HepG2 (cell line): ENCODE data around the gene PTPN5. TPM values are rescaled to one million over a fixed set of nuclear protein-coding genes. Genes with fewer than 3 reads are reported as not detected.

Experiments used
- ATAC-seq: fragments of 200-7000 bp; cut with Tn5 transposase; 3 replicates; pipeline ENCODE4 v1.9.1; 2020; ENCODE audit warnings: mild to moderate bottlenecking, moderate library complexity
- BruUV-seq: library from RNA; stranded (reverse); fragments of 400-500 nt; replicated peaks from 2 replicates; lab custom pipeline; 2021; lab: Mats Ljungman, UMichigan
- CTCF ChIA-PET: fragments of 300-600 bp; formaldehyde crosslinking; extraction: SDS; loops from one replicate; lab custom pipeline; 2021; ENCODE audit warnings: low total read pairs, inconsistent platforms, low intra/inter-chr PET ratio; lab: Yijun Ruan, JAX
- POLR2A ChIA-PET: fragments of 350-600 bp; sonication (Branson Sonifier 250); formaldehyde crosslinking; loops from one replicate; lab custom pipeline; 2020; ENCODE audit warnings: antibody characterized with exemption, inconsistent platforms; lab: Yijun Ruan, JAX
- DNase-seq: peaks from one replicate; pipeline ENCODE4 v3.0.0-alpha.2; 2015; ENCODE audit warnings: low spot score
- FAIRE-seq: peaks from 3 replicates; lab custom pipeline; 2011; peaks lifted over from hg19 to GRCh38; lab: Jason Lieb, UNC
- H2AFZ ChIP-seq: one replicate; pipeline ENCODE4 v1.6.1; 2011; ENCODE audit warnings: low read length, inconsistent platforms
- H3K27ac ChIP-seq: fragments of 300-600 bp; 3 replicates; pipeline ENCODE4 v1.8.0; 2011; ENCODE audit warnings: mixed run types, mild to moderate bottlenecking, mixed read lengths, low read length, inconsistent platforms; ENCODE audit not compliant: insufficient read depth; ENCODE audit errors: extremely low read length
- H3K27me3 ChIP-seq, 2 experiments: fragments of 200-600 bp in 1 of 2; 2 replicates in 1 of 2; 3 replicates in 1 of 2; pipeline versions ENCODE4 v1.6.0 to v1.8.0; 2011; ENCODE audit warnings: low read length in 2 of 2, mild to moderate bottlenecking in 2 of 2, moderate library complexity in 2 of 2, inconsistent platforms in 1 of 2; ENCODE audit not compliant: insufficient read depth in 2 of 2, control insufficient read depth in 1 of 2
- H3K36me3 ChIP-seq, 2 experiments: fragments of 200-600 bp in 1 of 2; replicated peaks in 1 of 2; 2 replicates in 1 of 2; 3 replicates in 1 of 2; pipeline versions ENCODE4 v1.5.1 to v1.8.0; 2011; ENCODE audit warnings: low read length in 2 of 2, inconsistent platforms in 1 of 2; ENCODE audit not compliant: insufficient read depth in 2 of 2, control insufficient read depth in 1 of 2
- H3K4me1 ChIP-seq: 2 replicates; pipeline ENCODE4 v1.5.1; 2012; ENCODE audit warnings: low read length, inconsistent platforms; ENCODE audit not compliant: insufficient read depth
- H3K4me2 ChIP-seq: 2 replicates; pipeline ENCODE4 v1.6.0; 2011; ENCODE audit warnings: low read depth, low read length, inconsistent platforms
- H3K4me3 ChIP-seq, 3 experiments: fragments of 200-600 bp in 1 of 3; sonication (generic), shearing (Covaris generic) in 1 of 3; replicated peaks in 1 of 3; 2 replicates each; pipeline ENCODE4 v1.5.1; 2011 to 2016; ENCODE audit warnings: low read length in 3 of 3, inconsistent platforms in 2 of 3, low read depth in 2 of 3, mild to moderate bottlenecking in 2 of 3, control low read depth in 1 of 3, mixed read lengths in 1 of 3; ENCODE audit not compliant: insufficient read depth in 1 of 3
- H3K79me2 ChIP-seq: one replicate; pipeline ENCODE4 v1.6.1; 2011; ENCODE audit warnings: low read length, inconsistent platforms; ENCODE audit not compliant: insufficient read depth
- H3K9ac ChIP-seq: 2 replicates; pipeline ENCODE4 v1.6.0; 2011; ENCODE audit warnings: mild to moderate bottlenecking, low read depth, low read length, inconsistent platforms; ENCODE audit not compliant: insufficient read depth
- H3K9me3 ChIP-seq: 2 replicates; pipeline ENCODE4 v1.5.1; 2012; ENCODE audit warnings: mild to moderate bottlenecking, low read length
- H4K20me1 ChIP-seq: 2 replicates; pipeline ENCODE4 v1.6.0; 2011; ENCODE audit warnings: inconsistent platforms, mild to moderate bottlenecking, low read length, moderate library complexity; ENCODE audit not compliant: insufficient read depth
- ATRX ChIP-seq: sonication (generic); formaldehyde crosslinking; IDR thresholded peaks from 2 replicates; pipeline ENCODE4 v1.4.0; 2020; ENCODE audit warnings: missing genetic modification reagents, borderline replicate concordance
- FOXA3 ChIP-seq: IDR thresholded peaks from 2 replicates; pipeline ENCODE4 v1.6.1; 2016; ENCODE audit warnings: missing genetic modification reagents, missing compliant biosample characterization
- ZIK1 ChIP-seq: sonication (generic); formaldehyde crosslinking; IDR thresholded peaks from 2 replicates; pipeline ENCODE4 v1.5.0; 2020; ENCODE audit warnings: mild to moderate bottlenecking, low read depth, missing genetic modification reagents, borderline replicate concordance
- ZNF431 ChIP-seq: sonication (generic); formaldehyde crosslinking; IDR thresholded peaks from 2 replicates; pipeline ENCODE4 v1.9.0; 2022; ENCODE audit warnings: missing genetic modification reagents, low read depth, mild to moderate bottlenecking, borderline replicate concordance
- ZNF660 ChIP-seq: sonication (generic); formaldehyde crosslinking; IDR thresholded peaks from 2 replicates; pipeline ENCODE4 v1.5.1; 2020; ENCODE audit warnings: mild to moderate bottlenecking, low read depth, missing genetic modification reagents, borderline replicate concordance
- WGBS: methylation state at CpG from one replicate; pipeline ENCODE4 v1.1.6; 2017; ENCODE audit warnings: low lambda C conversion rate; 5-methylcytosine and 5-hydroxymethylcytosine counted together
- in situ Hi-C: cut with HindIII; loops from 2 replicates; pipeline ENCODE4 v1.10.0; 2017; ENCODE audit warnings: low pct_unique_long_range_greater_than_20kb; ENCODE audit not compliant: extremely low pct_ligation_motif_present
- intact Hi-C: fragments of 100-400 bp; cut with micrococcal nuclease; formaldehyde crosslinking; loops from one replicate; pipeline ENCODE4 v1.10.0; 2022; ENCODE audit not compliant: unreplicated experiment
- polyA plus RNA-seq, 8 experiments: library from polyadenylated mRNA; depleted of rRNA in 3 of 8; stranded (reverse) in 7 of 8; unstranded in 1 of 8; fragments of >200 nt; fragmentation: Illumina TruSeq in 4 of 8; extraction: Trizol in 4 of 8; gene quantifications; 2 replicates each; pipeline versions ENCODE4 v1.2.1 to v1.2.3, GENCODE V29; 2011 to 2016; ENCODE audit warnings: low read depth in 4 of 8, missing spikeins in 1 of 8, mixed read lengths in 1 of 8; ENCODE audit not compliant: insufficient read depth in 1 of 8
- total RNA-seq, 5 experiments: library from RNA; depleted of rRNA; stranded (reverse); fragments of >200 nt; fragmentation: Illumina TruSeq; extraction: Trizol; gene quantifications; 2 replicates each; pipeline ENCODE4 v1.2.3, GENCODE V29; 2016; ENCODE audit warnings: low read depth in 1 of 5
- TF ChIP-seq, protein P1 (sequence below): sonication (generic); formaldehyde crosslinking; IDR thresholded peaks from 2 replicates; pipeline ENCODE4 v1.4.0; 2020; ENCODE audit warnings: mild to moderate bottlenecking, missing genetic modification reagents

The PTPN5 gene
- total and polyA plus RNA-seq, 2 of the 13 experiments (the other 11 are each of a cell fraction or from before 2014, with no cell fraction given): not detected

DNA sequence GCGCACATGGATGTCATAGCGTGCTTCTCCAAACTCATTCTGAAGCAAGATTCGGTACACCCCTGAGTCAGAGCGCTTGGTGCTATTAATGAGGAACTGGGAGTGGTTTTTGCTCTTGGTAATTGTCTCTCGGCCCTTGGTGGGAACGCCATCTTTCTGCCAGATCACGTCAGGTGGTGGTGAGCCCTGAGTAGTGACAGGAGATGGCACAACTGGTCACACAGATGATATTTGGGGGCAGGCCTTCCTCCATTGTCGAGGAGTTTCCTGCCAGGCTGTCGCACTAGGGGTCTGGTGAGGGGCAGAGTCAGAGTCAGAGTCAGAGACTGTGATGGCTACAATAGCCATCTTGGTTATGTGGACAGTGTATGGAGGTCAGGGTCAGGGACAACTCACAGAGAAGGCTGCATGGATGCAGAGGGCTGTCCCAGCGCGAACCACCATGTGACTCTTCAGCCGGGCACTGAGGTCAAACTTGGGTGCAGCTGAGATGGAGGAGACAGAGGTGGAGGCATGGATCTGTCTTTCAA, 83.7 kb downstream of the PTPN5 start:
- POLR2A ChIA-PET: no interaction called here
- TF ChIP-seq ZNF660 (CRISPR knock-in tag) (no peak), ZNF431 (CRISPR knock-in tag) (no peak), ZIK1 (CRISPR knock-in tag) (no peak), ATRX (CRISPR knock-in tag) (no peak), FOXA3 (no peak)
- TF ChIP-seq, protein P1, sequence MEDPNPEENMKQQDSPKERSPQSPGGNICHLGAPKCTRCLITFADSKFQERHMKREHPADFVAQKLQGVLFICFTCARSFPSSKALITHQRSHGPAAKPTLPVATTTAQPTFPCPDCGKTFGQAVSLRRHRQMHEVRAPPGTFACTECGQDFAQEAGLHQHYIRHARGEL (CRISPR knock-in tag): no peak
- Histone ChIP-seq H3K36me3 (no peaks in the 10 kb centered on the region), H2AFZ (no peak overlapping the region), H3K9me3 (no peaks in the 10 kb centered on the region), H3K4me3 (no peak overlapping the region), H3K9ac (no peak overlapping the region), H3K4me1 (no peaks in the 10 kb centered on the region), H3K27ac (no peak overlapping the region), H3K79me2 (no peaks in the 10 kb centered on the region), H4K20me1 (no peaks in the 10 kb centered on the region), H3K27me3 (peaks cover 1 to 81% of the 10 kb centered on the region in 2 experiments), H3K4me2 (no peak overlapping the region)
- BruUV-seq: no TSS peak
- in situ Hi-C loops (no loop called here), intact Hi-C loops (no loop called here)
- FAIRE-seq: no peak
- CTCF ChIA-PET: no interaction called here
- 38% methylated on average over 9 of the region's 12 CpGs for WGBS
- DNase-seq: no peak
- no peak for ATAC-seq
